ENCODE data around the gene SLC27A2. TPM values are rescaled to one million over a fixed set of nuclear protein-coding genes. Genes with fewer than 3 reads are reported as not detected.
A peak's percentile ranks its signal among the peaks of the same experiment; 100 is the strongest.

SLC27A2 gene
- total and polyA plus RNA-seq, 2 experiments from 2014 or later, result not detected

- Histone ChIP-seq H3F3A (ENCODE audit: insufficient read depth) (no peaks in the 10 kb centered on the region), H3K4me3 (no peak overlapping the region)
- in situ Hi-C loops (cut with MboI), result no loop called here
Measured at GRCh38 chr15:50190723-50191122, 8.7 kb downstream of the SLC27A2 start.

GRCh38 chr15:50192164-50192563, 10.2 kb downstream of the SLC27A2 start:
- H3K36me3 ChIP-seq (ENCODE audit: low read depth), result no peaks in the 10 kb centered on the region
- in situ Hi-C loops (cut with MboI), result no loop called here
- no peak for DNase-seq
- no peaks in the 10 kb centered on the region for H4K20me1 ChIP-seq (ENCODE audit: insufficient read depth)
- no peak overlapping the region for H3K27ac ChIP-seq
- H3K4me1 ChIP-seq (ENCODE audit: insufficient read depth), result no peaks in the 10 kb centered on the region
- H3K9me2 ChIP-seq (ENCODE audit: insufficient read depth), result no peaks in the 10 kb centered on the region
- H3K4me3 ChIP-seq, result no peak overlapping the region
- peaks cover 13% of the 10 kb centered on the region for H3K27me3 ChIP-seq (replicated peaks; ENCODE audit: insufficient read depth)
- no peak overlapping the region for H2AFZ ChIP-seq
- no peaks in the 10 kb centered on the region for H3K79me2 ChIP-seq (ENCODE audit: insufficient read depth)
- WGBS, 2 experiments (ENCODE audit: low coverage in 1 of 2, low lambda C conversion rate in 2 of 2, missing lambda C conversion rate in 2 of 2), result 36 to 53% methylated on average over 1 of the region's 1 CpG
- H3K9ac ChIP-seq, result no peak overlapping the region
- no peaks in the 10 kb centered on the region for H3F3A ChIP-seq (ENCODE audit: insufficient read depth)
- no peak overlapping the region for H3K4me2 ChIP-seq (ENCODE audit: unreplicated experiment)
- TF ChIP-seq EZH2phosphoT487 (IDR thresholded peaks at IDR 0.05; ENCODE audit: insufficient read depth, low read depth) (no peak), EZH2 (IDR thresholded peaks at IDR 0.05; ENCODE audit: insufficient read depth, poor library complexity, severe bottlenecking) (no peak)
- no peaks in the 10 kb centered on the region for H3K9me3 ChIP-seq (ENCODE audit: low read depth)

More at GRCh38 chr15:50190723-50191122, 8.7 kb downstream of the SLC27A2 start:
- Histone ChIP-seq H3K9me2 (ENCODE audit: insufficient read depth) (no peaks in the 10 kb centered on the region), H4K20me1 (ENCODE audit: insufficient read depth) (no peaks in the 10 kb centered on the region), H2AFZ (no peak overlapping the region), H3K79me2 (ENCODE audit: insufficient read depth) (no peaks in the 10 kb centered on the region), H3K9me3 (ENCODE audit: low read depth) (no peaks in the 10 kb centered on the region), H3K27ac (no peak overlapping the region), H3K36me3 (ENCODE audit: low read depth) (no peaks in the 10 kb centered on the region), H3K4me1 (ENCODE audit: insufficient read depth) (no peaks in the 10 kb centered on the region), H3K9ac (no peak overlapping the region), H3K27me3 (replicated peaks; ENCODE audit: insufficient read depth) (peaks cover 13% of the 10 kb centered on the region), H3K4me2 (ENCODE audit: unreplicated experiment) (no peak overlapping the region)
- WGBS, 2 experiments (ENCODE audit: low coverage in 1 of 2, low lambda C conversion rate in 2 of 2, missing lambda C conversion rate in 2 of 2), result 3 to 10% methylated on average over 1 of the region's 1 CpG
- no peak for DNase-seq
- TF ChIP-seq EZH2phosphoT487 (IDR thresholded peaks at IDR 0.05; ENCODE audit: insufficient read depth, low read depth) (no peak), EZH2 (IDR thresholded peaks at IDR 0.05; ENCODE audit: insufficient read depth, poor library complexity, severe bottlenecking) (no peak)

- H3K79me2 ChIP-seq (ENCODE audit: insufficient read depth), result no peaks in the 10 kb centered on the region
- H3K9me3 ChIP-seq (ENCODE audit: low read depth), result no peaks in the 10 kb centered on the region
- no peak overlapping the region for H3K9ac ChIP-seq
- no peaks in the 10 kb centered on the region for H4K20me1 ChIP-seq (ENCODE audit: insufficient read depth)
- 54 to 57% methylated on average over 6 of the region's 6 CpGs for WGBS, 2 experiments (ENCODE audit: low coverage in 1 of 2, low lambda C conversion rate in 2 of 2, missing lambda C conversion rate in 2 of 2)
- H3K27ac ChIP-seq, result no peak overlapping the region
- H3K4me1 ChIP-seq (ENCODE audit: insufficient read depth), result no peaks in the 10 kb centered on the region
- H3K27me3 ChIP-seq (replicated peaks; ENCODE audit: insufficient read depth), result peaks cover 13% of the 10 kb centered on the region
- H3K9me2 ChIP-seq (ENCODE audit: insufficient read depth), result no peaks in the 10 kb centered on the region
- no peak overlapping the region for H2AFZ ChIP-seq
- in situ Hi-C loops (cut with MboI), result no loop called here
- no peak overlapping the region for H3K4me3 ChIP-seq
- no peaks in the 10 kb centered on the region for H3K36me3 ChIP-seq (ENCODE audit: low read depth)
- no peaks in the 10 kb centered on the region for H3F3A ChIP-seq (ENCODE audit: insufficient read depth)
- DNase-seq, result peak; percentile 13
- no peak overlapping the region for H3K4me2 ChIP-seq (ENCODE audit: unreplicated experiment)
- no peak for TF ChIP-seq EZH2 (IDR thresholded peaks at IDR 0.05; ENCODE audit: insufficient read depth, poor library complexity, severe bottlenecking)
- no peak for TF ChIP-seq EZH2phosphoT487 (IDR thresholded peaks at IDR 0.05; ENCODE audit: insufficient read depth, low read depth)
Measured at GRCh38 chr15:50192926-50193620, 11.1 kb downstream of the SLC27A2 start.

- Histone ChIP-seq H3K79me2 (ENCODE audit: insufficient read depth) (no peaks in the 10 kb centered on the region), H3K27ac (no peak overlapping the region), H4K20me1 (ENCODE audit: insufficient read depth) (no peaks in the 10 kb centered on the region), H3K36me3 (ENCODE audit: low read depth) (no peaks in the 10 kb centered on the region), H3K9ac (no peak overlapping the region), H3K4me3 (no peak overlapping the region), H3K27me3 (replicated peaks; ENCODE audit: insufficient read depth) (no peaks in the 10 kb centered on the region; the same call in 1 of the 2 replicates), H3K9me2 (ENCODE audit: insufficient read depth) (no peaks in the 10 kb centered on the region), H2AFZ (no peak overlapping the region), H3K9me3 (ENCODE audit: low read depth) (no peaks in the 10 kb centered on the region), H3K4me2 (ENCODE audit: unreplicated experiment) (no peak overlapping the region), H3F3A (ENCODE audit: insufficient read depth) (no peaks in the 10 kb centered on the region), H3K4me1 (ENCODE audit: insufficient read depth) (no peaks in the 10 kb centered on the region)
- in situ Hi-C loops (cut with MboI), result no loop called here
- TF ChIP-seq EZH2 (IDR thresholded peaks at IDR 0.05; ENCODE audit: insufficient read depth, poor library complexity, severe bottlenecking) (no peak), EZH2phosphoT487 (IDR thresholded peaks at IDR 0.05; ENCODE audit: insufficient read depth, low read depth) (no peak)
- DNase-seq, result no peak
Measured at GRCh38 chr15:50202003-50202402, 20.0 kb downstream of the SLC27A2 start.
